Osteocyte (in vitro differentiated cells): ENCODE results near the gene HOXD13. TPM values are rescaled to one million over a fixed set of nuclear protein-coding genes. Genes with fewer than 3 reads are reported as not detected.

Experiments used
- DNase-seq: peaks from one replicate; pipeline ENCODE4 v3.0.0; 2021; ENCODE audit warnings: mixed read lengths; ENCODE audit not compliant: unreplicated experiment; ENCODE audit errors: extremely low spot score
- H3K27ac Mint-ChIP-seq: one replicate; pipeline ENCODE4 v1.8.0; 2021; ENCODE audit warnings: mild to moderate bottlenecking, mixed read lengths; ENCODE audit not compliant: unreplicated experiment
- H3K27me3 Mint-ChIP-seq: one replicate; pipeline ENCODE4 v1.8.0; 2021; ENCODE audit warnings: mixed read lengths; ENCODE audit not compliant: unreplicated experiment
- H3K36me3 Mint-ChIP-seq: one replicate; pipeline ENCODE4 v1.8.0; 2021; ENCODE audit warnings: mixed read lengths; ENCODE audit not compliant: unreplicated experiment
- H3K4me1 Mint-ChIP-seq: one replicate; pipeline ENCODE4 v1.8.0; 2021; ENCODE audit warnings: mixed read lengths; ENCODE audit not compliant: unreplicated experiment
- H3K4me3 Mint-ChIP-seq: one replicate; pipeline ENCODE4 v1.8.0; 2021; ENCODE audit warnings: mild to moderate bottlenecking, moderate library complexity, mixed read lengths; ENCODE audit not compliant: unreplicated experiment
- H3K9me3 Mint-ChIP-seq: one replicate; pipeline ENCODE4 v1.8.0; 2021; ENCODE audit warnings: mixed read lengths; ENCODE audit not compliant: unreplicated experiment
- CTCF ChIP-seq: fragments of 200-600 bp; sonication (generic); IDR thresholded peaks from 2 replicates; pipeline ENCODE4 v1.5.0; 2021; ENCODE audit warnings: antibody characterized with exemption, mild to moderate bottlenecking, moderate library complexity
- total RNA-seq: library from RNA; stranded (reverse); gene quantifications from 2 replicates; pipeline ENCODE4 v1.2.1, GENCODE V29; 2021

The HOXD13 gene
- total RNA-seq, 1 donor from 2014 or later, result not detected

- no peaks in the 10 kb centered on the region for H3K9me3 Mint-ChIP-seq
- peaks cover 17% of the 10 kb centered on the region for H3K27me3 Mint-ChIP-seq
- no peak overlapping the region for H3K27ac Mint-ChIP-seq
- DNase-seq, result no peak
- no peak for TF ChIP-seq CTCF
- no peaks in the 10 kb centered on the region for H3K4me1 Mint-ChIP-seq
- H3K36me3 Mint-ChIP-seq, result no peaks in the 10 kb centered on the region
- no peak overlapping the region for H3K4me3 Mint-ChIP-seq
Observed at GRCh38 chr2:176067589-176068418, 24.7 kb upstream of the HOXD13 start.

GRCh38 chr2:176068419-176068832 lies 24.1 kb upstream of the HOXD13 start:
- H3K9me3 Mint-ChIP-seq, result no peaks in the 10 kb centered on the region
- H3K4me1 Mint-ChIP-seq, result no peaks in the 10 kb centered on the region
- H3K4me3 Mint-ChIP-seq, result no peak overlapping the region
- no peaks in the 10 kb centered on the region for H3K36me3 Mint-ChIP-seq
- H3K27ac Mint-ChIP-seq, result no peak overlapping the region
- no peak for TF ChIP-seq CTCF
- no peak for DNase-seq
- peaks cover 22% of the 10 kb centered on the region for H3K27me3 Mint-ChIP-seq

- no peak for DNase-seq
- H3K9me3 Mint-ChIP-seq, result no peaks in the 10 kb centered on the region
- H3K36me3 Mint-ChIP-seq, result no peaks in the 10 kb centered on the region
- TF ChIP-seq CTCF, result no peak
- H3K27me3 Mint-ChIP-seq, result peaks cover 37% of the 10 kb centered on the region
- no peaks in the 10 kb centered on the region for H3K4me1 Mint-ChIP-seq
- H3K4me3 Mint-ChIP-seq, result no peak overlapping the region
- no peak overlapping the region for H3K27ac Mint-ChIP-seq
Observed at GRCh38 chr2:176071330-176072291, 20.9 kb upstream of the HOXD13 start.

GRCh38 chr2:176072292-176072669 lies 20.2 kb upstream of the HOXD13 start:
- Mint-ChIP-seq H3K36me3 (no peaks in the 10 kb centered on the region), H3K9me3 (no peaks in the 10 kb centered on the region), H3K4me3 (no peak overlapping the region), H3K27ac (no peak overlapping the region), H3K27me3 (peaks cover 43% of the 10 kb centered on the region), H3K4me1 (no peaks in the 10 kb centered on the region)
- no peak for DNase-seq
- TF ChIP-seq CTCF, result no peak
